Measurements from ENCODE around the gene RNU6-1.

Gene RNU6-1

DNA sequence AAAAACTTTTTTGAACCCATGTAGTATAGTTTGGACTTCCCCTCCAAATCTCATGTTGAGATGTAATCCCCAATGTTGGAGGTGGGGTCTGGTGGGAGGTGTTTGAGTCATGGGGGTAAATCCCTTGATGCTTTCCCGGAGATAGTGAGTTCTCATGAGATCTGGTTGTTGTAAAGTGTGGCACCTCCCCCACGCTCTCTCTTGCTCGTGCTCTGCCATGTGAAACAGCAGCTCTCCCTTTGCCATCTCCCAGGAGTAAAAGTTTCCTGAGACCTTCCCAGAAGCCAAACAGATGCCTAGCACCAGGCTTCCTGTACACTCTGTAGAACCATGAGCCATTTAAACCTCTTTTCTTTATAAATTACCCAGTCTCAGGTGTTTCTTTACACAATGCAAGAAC, 16.0 kb upstream of the RNU6-1 start:
- DNase-seq = no peak

DNA sequence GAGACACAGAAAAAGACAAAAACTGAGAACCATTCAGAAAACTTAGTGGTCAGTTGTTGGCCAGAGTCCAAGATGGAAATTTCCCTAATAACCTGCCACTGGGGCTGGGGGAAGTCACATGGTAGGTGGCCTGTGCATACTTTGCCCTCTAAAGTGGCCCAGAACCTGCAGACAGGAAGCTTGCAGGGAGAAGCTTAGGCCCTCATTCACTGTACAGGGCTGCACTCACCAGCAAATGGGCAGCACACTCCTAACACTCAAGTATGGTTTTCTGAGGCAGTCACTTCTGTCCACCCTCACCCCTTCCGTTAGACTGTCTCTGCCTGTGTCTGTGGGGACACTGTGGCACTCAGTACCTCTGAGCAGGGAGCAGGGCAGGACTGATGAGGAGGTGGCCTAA, 14.5 kb upstream of the RNU6-1 start:
- DNase-seq = no peak

DNA sequence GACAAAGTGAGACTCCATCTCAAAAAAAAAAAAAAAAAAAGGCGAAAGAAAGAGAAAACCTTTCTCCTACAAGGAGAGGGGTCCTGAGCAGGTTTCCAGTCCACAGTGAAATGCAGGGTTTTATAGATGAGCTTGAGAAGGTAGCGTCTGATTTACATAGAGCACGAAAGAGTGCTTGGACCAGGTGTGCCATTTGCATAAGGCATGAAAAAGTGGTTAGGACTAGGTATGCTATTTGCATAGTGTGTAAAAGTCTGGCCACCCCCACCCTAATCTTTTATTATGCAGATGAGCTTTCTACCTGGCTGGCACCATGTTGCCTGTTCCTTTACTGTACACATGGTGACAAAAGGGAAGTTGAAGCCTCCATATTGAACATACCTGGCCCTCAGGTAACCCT, 13.6 kb upstream of the RNU6-1 start:
- DNase-seq = no peak

DNA sequence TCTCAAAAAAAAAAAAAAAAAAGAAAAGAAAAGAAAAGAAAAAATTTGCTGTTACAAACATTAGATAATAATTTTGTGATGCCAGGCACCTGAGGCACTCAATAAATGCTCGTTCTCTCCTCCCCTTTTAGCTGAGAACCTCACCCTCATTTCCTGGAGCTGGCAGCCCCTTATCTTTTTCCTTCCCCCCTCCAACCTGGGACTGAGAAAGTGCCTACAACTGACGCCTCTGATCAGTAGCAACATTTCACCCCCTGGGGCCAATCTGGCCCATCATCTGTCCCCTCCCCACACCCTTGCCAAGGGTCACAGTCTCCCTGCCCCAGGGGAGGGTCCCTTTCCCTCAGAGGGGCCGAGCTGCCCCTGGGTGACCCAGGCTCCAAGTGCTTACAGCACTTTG, 12.6 kb upstream of the RNU6-1 start:
- no peak for DNase-seq

DNA sequence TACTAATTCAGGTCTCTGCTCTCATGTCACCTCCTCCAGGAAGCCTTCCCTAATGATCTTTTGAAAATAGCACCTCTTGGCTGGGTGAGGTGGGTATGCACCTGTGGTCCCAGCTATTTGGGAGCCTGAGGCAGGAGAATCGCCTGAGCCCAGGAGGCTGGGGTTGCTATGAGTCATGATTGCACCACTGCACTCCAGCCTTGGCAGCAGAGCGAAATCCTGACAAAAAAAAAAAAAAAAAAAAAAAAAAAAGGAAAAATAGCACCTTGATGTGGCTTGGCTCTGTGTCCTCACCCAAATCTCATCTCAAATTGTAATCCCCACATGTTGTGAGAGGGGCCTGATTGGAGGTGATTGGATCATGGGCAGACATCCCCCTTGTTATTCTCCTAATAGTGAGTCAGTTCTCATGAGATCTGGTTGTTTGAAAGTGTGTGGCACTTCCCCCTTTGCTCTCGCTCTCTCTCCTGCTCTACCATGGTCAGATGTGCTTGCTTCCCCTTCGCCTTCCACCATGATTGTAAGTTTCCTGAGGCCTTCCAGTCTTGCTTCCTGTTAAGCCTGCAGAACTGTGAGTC, 11.2 kb upstream of the RNU6-1 start:
- no peak for DNase-seq

DNA sequence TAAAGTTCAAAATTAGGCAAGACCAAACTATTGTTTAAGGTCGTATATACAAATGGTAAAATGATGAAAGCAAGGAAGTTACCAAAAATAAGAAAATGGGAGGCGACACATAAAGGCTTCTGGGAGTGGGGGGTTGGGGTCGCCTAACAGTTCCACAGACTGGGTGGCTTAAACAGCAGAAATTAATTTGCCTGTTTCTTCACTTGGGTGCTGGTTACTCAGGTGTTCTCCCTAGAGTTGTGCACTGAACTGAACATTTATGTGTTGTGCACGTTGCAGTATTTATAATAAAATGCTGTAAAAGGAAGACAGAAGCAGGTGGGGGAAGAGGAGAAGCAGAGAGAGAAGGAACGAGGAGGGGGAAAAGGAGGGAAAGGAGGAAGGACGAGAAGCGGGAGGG, 10.5 kb upstream of the RNU6-1 start:
- DNase-seq = no peak

DNA sequence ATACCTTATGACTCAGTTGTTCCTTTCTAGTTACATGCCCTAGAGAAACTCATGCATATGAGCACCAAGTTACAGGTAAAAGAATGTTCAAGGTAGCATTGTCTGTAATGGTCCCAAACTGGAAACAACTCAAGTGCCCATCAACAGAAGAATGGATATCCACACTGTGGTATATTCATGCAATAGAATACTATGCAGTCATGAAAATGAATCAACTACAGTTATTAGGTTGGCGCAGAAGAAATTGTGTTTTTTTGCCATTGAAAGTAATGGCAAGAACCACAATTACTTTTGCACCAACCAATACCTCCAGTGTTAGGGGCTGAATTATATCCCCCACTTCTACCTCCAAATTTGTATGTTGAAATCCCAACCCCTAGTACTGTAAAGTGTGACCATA, 9.7 kb upstream of the RNU6-1 start:
- no peak for DNase-seq

DNA sequence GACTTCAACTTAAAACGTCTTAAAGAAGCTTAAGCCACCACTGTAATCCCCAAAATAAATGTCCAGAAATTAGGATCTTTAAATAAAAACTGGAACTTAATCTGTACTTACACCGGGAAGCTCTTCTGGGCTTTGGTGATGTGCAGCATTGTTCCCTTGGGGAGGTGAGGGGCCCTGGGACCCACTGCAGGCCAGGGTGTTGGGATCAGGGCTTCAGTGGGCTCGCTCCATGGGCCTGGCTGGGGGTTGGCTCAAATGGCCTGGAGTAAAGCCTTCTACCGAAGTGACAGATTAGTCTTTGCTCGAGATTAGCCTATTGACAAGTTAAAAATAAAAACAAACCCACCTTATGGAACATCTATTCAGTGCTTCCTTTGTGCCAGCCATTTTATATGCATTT, 6.1 kb upstream of the RNU6-1 start:
- no peak for DNase-seq

DNA sequence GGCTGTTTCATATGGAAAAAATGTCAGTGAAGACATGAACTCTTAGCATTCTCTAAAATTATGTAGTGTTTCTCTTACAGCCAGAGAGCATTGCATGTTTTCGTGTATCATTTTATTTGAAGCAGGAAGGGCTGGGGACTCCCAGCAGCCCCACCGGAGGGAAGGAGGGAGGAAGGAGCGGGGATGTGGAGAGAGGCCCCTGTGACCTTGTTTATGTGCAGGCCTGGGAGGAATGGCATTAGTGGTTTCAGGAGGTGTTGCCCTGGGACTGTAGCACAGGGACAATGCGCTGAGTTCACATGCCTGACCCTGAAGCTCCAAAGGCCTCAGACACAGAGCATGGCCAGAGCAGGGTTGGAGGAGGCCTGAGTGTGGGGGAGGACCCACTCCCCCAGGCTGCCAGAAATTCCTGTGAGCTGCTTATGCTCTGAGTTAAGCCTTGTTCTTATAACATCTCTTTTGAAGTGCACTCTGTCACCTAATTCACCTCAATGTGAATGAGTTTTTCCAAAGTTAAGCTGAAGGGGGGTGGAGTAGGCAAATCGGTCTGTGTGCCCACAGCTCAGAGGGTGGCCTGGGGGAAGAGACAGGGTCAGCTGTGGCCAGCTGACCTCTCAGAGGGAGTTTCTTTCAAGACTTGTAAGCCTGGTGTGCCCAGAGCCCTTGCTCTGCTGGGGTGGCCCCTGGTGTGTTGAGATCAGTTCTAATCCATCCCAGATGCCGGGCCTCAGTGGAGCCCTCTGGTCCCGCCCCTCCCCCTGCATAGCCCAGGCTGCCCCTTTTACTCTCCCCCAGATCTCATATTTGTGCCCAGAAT, 3.9 kb upstream of the RNU6-1 start:
- no peak for DNase-seq

DNA sequence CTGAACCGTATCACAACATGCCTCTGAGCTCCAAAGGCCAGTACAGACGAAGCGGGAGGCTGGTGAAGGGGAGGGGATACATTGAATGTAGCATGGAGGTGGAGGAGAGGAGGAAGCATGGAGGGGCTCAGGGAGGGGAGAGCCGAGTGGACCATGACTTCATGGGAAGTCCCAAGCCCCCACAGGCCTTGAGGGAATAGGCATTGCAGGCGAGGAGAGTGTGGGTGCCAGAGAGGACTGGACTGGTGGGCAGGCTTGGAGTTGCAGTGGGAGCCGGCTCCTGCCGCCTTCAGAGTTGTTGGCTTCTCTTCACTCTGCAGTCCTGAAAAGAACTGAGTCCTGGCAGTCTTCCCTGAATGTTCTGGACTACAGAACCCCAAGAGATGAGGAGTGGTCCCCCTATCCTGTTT, 3.3 kb upstream of the RNU6-1 start:
- no peak for DNase-seq

DNA sequence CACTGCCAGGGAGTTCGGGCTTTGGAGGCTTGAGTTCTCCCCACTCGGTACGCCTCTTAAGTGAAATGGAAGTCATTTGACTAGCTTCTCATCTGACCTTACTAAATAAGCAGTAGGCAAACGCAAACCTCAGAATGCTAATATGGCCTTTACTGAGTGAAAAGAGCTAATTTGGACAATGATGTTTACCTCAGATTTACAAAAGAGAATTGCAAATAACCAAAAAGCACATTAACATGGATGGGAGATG, 1.6 kb upstream of the RNU6-1 start:
- DNase-seq = no peak

DNA sequence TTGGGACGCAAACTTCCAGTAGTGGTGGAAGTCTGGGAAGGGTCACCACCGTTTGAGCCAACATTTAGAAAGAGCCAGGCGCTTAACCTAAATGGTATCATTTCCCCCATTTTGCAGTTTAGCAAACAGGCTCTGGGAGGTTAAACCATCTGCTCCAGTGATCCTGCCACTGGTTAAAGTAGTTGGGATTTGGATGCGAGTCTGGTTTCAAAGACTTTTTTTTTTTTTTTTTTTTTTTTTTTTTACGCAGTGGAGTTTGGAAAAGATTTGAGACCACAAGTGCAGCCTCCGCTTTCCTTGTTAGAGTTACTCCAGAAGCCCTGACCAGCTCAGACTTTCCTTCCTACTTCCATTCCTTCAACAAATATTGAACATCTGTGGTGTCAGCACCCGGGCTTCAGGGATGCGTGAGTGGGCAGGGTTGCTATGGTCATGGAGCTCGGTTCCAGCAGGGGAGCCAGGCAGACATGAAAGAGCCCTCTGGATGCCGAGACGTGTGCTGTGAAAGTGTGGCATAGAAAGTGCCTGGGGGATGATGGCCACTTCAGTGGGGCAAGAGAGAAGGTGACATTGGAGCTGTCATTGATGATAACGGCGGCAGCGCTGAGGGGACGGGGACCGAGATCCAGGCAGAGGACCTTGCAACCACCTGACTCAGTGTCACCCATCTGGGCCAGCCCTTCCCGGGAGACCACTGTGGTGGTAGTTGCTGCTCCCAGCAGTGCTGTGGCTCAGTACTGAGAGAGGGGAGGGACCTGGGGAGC, 1.1 kb upstream of the RNU6-1 start:
- peak; percentile 48 for DNase-seq

DNA sequence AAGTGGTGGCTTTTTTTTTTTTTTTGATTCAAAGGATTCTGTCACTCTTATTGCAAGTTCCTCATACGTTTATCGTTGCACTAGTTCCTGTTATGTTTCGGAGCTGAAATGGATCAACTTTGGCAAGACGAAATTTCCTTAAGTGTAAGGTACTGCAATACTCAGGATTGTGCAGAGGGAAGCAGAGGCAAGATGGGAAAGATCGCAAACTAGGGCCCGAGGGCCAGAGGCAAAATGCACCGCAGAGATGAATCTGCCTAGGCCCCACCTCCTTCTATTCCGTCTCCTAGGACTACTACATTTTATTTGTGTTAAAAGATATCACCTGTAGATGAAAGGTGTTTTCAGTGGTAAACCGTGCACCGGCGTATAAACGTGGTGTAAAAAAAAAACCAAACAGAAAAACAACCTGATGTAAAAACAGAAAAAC, 331 bp downstream of the RNU6-1 start:
- DNase-seq = peak; percentile 48

DNA sequence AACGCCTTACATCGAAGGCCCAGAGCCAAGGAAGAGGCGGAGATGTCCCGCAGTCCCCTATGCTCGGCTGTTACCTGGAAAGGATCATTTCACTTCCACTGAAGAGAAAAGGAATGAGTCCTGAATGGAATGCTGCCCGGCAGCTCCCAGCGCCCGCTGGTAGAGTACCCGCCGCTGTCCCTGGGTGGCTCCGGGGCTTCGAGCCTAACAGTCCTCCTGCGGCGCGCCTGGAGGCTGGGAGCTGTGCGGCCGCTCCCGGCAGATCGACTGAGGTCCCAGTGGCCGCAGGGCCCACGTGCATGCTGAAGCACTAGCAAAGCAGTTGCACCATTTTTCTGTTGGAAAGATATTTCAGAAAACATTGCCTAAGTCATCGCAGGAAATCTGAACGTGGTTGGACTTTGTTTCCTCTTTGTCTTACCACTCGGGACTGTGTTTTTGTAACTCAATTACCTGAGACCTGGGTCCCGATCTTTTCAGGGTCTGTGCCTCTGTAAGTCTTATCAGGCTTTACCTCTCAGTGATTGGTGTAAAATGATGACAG, 984 bp downstream of the RNU6-1 start:
- DNase-seq = peak; percentile 63

DNA sequence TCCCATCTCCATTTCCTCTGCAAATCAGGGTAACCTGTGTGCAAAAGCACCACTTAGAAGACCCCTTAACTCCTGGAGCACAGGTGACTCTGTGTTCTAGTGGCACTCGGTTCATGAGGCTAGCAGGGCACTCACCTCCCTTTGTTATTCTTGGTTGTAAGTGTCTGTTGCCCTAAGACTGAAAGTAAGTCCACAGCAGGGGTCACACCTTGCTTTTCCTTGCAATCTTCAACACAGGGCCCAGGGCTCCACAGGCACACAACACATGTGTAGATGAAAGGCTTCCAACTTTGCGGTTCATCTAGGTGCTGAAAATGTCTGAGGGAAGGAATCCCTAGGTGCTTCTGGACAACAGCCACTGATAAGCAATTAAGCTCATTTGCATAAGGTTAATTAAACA, 2.9 kb downstream of the RNU6-1 start:
- no peak for DNase-seq

DNA sequence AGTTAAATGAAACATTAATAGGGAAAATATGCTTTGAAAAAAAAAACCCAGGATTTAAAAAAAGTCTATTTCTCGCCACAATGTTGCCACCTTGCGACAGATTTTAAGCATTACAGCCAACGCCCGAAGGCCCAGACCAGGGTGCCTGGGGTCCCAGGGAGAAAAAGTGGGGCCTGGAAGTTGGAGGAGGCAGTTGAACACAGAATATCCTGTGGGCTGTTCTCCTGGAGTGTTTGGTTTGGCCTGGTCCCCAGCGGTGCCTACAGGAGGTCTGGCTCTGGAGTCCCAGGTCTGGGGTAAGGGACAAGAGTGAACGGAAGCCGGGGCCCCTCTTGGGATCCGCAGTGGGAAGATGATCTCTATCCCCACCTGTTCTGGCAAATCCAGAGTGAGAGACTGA, 3.4 kb downstream of the RNU6-1 start:
- DNase-seq = peak; percentile 63

DNA sequence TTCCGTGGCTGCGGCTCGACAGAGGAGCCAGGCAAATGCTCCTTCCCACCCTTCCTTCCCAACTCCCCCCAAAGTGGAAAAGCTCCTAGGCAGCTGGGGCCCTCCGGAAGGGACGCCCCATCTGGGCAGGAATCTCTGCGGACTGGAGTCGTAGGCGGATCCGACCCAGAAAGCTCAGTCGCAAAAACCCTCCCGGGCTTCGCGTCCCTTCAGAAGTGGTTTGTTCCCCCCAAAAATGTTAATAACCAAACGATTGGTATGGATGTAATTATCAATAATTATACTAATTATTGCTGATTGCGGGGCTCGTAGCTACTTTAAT, 3.8 kb downstream of the RNU6-1 start:
- DNase-seq = no peak

DNA sequence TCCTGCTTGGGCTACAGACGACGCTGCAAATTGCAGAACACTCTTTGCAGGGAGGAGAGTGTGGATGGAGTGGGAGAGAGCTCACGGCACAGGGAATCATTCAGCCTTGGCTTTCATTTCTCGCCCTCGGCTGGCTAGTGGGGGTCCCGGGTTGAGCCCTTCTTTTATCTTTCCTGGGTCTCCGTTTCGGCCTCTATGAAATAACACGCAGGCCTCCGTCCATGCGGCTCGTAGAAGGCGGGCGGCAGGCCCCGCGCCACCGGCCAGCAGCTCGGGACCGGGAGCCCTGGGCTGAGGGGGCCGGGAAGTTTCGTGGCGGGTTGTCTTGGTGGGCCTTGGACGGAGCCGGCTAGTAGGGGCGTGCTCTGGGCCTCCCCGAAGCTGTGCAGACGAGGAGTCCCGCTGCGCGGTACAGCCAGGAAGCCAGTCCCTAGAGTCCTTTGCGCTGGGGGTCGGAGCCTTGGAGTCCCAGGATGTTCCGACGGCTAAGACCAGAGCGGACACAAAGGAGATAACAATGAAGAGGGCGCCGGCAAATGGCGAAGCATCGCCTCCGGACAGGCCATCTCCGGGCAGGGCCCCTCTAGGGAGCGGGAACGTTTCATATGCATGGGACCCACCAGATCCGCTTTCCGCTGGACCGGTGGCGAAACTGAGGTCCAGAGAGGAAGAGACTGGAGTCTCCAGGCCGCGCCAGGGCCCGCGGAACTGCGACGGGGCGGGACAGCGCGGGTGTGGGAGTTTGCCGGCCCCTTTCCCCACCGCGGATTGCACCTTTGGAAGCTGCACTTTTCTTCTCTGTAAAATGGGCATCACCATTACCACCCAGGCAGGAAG, 4.3 kb downstream of the RNU6-1 start:
- DNase-seq = no peak

DNA sequence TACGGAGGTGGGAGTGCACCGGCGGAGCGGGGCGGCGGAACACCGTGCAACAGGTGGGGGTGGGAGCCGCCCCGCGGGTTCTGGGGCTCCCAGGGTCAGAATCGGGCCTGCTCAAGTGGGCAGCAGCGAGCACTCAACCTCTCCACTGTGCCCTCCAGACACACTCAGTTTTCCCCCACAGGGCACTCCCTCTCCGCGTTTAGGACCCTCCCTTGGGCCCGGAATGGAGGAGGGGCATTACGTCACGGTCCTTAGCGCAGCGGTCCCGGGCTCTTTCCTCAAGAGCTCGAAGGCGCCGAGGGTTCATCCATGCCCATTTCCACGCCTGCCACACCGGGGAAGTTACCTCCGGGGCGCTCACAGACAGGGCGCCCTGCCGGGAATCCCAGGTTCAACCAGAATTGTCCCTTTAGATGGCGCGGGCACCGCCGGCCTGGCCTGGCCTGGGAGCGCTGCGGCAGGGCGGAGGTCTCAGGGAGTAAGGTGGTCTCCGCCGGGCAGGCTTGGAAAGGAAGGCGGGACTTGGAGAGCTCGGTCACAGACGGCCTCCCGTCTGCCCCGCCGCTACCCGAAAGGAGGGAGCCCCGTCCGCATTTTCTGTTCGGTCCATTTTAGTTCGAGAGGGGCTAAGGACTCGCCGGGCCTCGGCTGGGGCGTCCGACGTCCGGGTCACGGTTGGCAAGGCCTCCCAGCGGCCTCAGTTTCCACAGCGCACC, 5.1 kb downstream of the RNU6-1 start:
- DNase-seq = peak; percentile 8

DNA sequence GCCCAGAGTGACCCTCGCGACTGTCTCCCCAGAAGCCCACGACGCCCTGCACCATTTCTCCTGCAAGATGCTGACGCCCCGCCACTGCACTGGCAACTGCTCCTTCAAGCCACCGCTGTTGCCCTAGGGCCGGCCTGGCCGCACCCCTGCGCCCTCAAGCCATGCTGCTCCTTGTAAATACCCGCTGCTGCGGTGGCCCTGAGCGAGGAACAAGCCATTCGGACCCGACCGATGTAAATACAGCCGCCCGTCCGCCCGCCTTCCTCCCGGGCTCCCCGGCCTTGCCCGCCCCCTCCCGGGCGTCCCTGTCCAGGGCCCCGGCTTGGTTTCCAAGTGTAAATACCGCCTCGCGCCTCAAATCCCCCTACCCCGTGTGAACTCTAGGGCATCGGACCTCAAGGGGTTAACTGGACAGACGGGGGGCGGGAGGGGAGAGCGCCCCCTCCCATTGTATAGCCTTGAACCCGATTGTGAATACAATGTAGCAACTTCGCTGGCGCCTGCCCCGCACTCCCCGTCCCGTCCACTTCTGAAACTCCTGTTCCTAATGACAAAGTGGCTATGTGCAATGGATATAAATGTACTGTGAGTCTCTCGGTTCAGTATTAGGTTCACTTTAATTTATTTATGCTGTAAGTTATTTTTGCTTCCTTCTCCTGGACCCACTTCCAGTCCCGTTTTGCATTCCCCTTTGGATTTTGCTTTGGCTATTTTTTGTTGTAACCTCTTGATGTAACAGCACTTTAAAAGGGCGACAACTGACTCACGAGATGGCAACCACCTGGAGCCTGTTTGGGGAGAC, 5.9 kb downstream of the RNU6-1 start:
- DNase-seq = no peak

DNA sequence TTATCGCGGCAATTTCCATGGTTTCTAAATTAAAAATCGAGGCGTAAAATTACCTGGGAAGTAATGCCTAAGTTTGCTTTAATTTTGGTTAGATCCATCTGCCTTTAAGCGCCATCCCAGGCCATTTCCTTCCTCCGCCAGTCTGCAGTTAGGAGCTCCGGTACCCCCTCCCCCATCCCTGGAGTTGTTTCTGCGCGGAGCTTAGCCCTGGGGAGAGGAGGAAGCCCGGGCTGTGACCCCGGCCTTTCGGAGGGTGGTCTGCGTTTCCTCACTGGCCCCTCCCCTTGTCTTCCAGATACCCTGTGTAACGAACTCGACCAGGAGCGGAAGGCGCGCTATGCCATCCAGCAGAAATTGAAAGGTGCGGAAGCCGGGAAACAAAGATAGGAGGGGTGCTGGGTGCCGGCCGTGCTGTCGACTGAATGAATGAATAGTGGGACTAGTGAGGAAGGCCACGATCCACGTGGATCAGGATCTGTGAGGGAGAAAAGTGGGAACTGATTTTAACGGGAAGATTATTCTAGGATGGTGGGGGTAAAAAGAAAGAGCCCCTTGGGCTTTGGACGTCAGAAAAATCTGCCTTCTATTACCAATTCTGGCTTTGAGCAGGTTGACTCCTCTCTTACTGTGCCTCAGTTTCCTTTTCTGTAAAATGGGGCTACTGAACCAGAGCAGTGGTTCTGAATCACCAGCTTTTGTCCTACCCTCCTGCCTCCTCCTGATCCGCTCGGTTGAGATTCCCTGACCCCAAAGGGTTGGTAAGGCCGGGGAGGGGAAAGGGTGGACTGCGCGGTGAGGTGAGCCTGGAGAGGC, 6.7 kb downstream of the RNU6-1 start:
- DNase-seq = no peak
